Ascending aorta (tissue), 2 donors: ENCODE results near the gene TEX44. TPM values are rescaled to one million over a fixed set of nuclear protein-coding genes. Genes with fewer than 3 reads are reported as not detected.

Experiments
- DNase-seq, 2 donors: peaks; one replicate each; pipeline ENCODE4 v3.0.0-alpha.2; 2019; ENCODE audit warnings: low spot score in 2 of 2
- H3K27ac ChIP-seq, 2 donors: fragments of 200-600 bp; sonication (generic); one replicate each; pipeline ENCODE4 v1.5.1; 2016 to 2017; ENCODE audit warnings: mild to moderate bottlenecking in 1 of 2
- H3K27me3 ChIP-seq: fragments of 200-600 bp; sonication (generic); one replicate; pipeline ENCODE4 v1.5.1; 2017
- H3K36me3 ChIP-seq, 2 donors: fragments of 200-600 bp; sonication (generic); one replicate each; pipeline ENCODE4 v1.5.1; 2016
- H3K4me1 ChIP-seq, 2 donors: fragments of 200-600 bp; sonication (generic); one replicate each; pipeline ENCODE4 v1.5.1; 2016 to 2017; ENCODE audit warnings: mild to moderate bottlenecking in 1 of 2
- H3K4me3 ChIP-seq, 2 donors: fragments of 200-600 bp; sonication (generic); one replicate each; pipeline ENCODE4 v1.5.1; 2016 to 2017; ENCODE audit warnings: mild to moderate bottlenecking in 1 of 2
- H3K9me3 ChIP-seq, 2 donors: fragments of 200-600 bp; sonication (generic); one replicate each; pipeline ENCODE4 v1.5.1; 2016
- intact Hi-C: fragments of 100-400 bp; cut with DNase I; formaldehyde crosslinking; loops from one replicate; pipeline ENCODE4 v1.15.1; 2023
- total RNA-seq: library from RNA; depleted of rRNA; stranded (reverse); fragments of >200 nt; gene quantifications from one replicate; pipeline ENCODE4 v1.1.0, GENCODE V29; 2016
- TF ChIP-seq, protein P1 (sequence below), 3 experiments: fragments of 200-600 bp in 2 of 3; fragments of 450-650 bp in 1 of 3; sonication (generic) in 2 of 3; IDR thresholded peaks; one replicate each; pipeline ENCODE4 v1.5.1; 2016 to 2019; ENCODE audit warnings: antibody characterized with exemption in 3 of 3, mild to moderate bottlenecking in 1 of 3, moderate library complexity in 1 of 3

The TEX44 gene
- total RNA-seq, 1 donor from 2014 or later: not detected

DNA sequence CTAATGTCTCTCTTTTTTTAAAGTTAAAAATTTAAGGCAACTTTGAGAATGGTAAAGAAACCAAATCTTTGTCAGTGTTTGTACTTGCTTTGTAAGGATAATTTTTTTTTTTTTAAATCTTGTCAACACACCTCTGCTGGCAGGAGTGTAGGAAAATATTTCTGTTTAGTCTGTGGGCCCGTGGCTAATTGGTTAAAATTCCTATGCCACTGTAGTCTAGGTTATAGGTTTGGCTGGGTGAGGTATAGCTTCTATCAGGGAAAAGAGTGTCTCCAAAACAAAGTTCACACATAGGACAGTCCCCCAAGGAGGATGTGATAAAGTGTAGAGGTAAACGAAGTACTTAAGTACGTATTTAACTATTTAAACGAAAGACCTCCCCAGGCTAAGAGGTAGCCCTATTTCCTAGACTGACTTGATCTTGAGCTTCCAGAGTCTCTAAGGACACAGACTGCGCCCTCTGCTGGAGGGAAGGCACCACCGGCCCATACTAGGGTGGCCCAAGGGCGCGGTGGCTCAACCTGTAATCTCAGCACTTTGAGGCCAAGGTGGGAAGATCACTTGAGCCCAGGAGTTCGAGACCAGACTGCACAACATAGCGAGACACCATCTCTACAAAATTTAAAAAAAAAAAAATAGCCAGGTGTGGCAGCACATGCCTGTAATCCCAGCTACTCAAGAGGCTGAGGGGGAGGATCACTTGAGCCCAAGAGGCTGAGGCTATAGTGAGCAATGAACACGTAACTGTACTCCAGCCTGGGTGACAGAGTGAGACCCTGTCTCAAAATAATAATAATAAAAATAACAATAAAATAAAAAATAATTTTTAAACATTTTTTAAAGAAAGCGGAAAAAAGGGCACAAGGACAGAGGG lies 8.9 kb downstream of the TEX44 start:
- no peaks in the 10 kb centered on the region for H3K9me3 ChIP-seq
- H3K27ac ChIP-seq: peak overlapping the region; percentile 20 to 28
- H3K36me3 ChIP-seq: no peaks in the 10 kb centered on the region
- no peak overlapping the region for H3K4me3 ChIP-seq
- TF ChIP-seq, protein P1, sequence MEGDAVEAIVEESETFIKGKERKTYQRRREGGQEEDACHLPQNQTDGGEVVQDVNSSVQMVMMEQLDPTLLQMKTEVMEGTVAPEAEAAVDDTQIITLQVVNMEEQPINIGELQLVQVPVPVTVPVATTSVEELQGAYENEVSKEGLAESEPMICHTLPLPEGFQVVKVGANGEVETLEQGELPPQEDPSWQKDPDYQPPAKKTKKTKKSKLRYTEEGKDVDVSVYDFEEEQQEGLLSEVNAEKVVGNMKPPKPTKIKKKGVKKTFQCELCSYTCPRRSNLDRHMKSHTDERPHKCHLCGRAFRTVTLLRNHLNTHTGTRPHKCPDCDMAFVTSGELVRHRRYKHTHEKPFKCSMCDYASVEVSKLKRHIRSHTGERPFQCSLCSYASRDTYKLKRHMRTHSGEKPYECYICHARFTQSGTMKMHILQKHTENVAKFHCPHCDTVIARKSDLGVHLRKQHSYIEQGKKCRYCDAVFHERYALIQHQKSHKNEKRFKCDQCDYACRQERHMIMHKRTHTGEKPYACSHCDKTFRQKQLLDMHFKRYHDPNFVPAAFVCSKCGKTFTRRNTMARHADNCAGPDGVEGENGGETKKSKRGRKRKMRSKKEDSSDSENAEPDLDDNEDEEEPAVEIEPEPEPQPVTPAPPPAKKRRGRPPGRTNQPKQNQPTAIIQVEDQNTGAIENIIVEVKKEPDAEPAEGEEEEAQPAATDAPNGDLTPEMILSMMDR (IDR thresholded peaks at IDR 0.05): peak; percentile 62 to 90 (median 86)
- intact Hi-C loops: loop anchor here (1.0 to 10.0 kb wide), 4 partner anchors 38 to 1813 kb away; partner anchors contain the start of gene PSMD1
- peak in 1 of 2 donors; percentile 90 for DNase-seq
- H3K27me3 ChIP-seq: no peaks in the 10 kb centered on the region
- H3K4me1 ChIP-seq: peaks cover 7 to 42% of the 10 kb centered on the region in 2 donors

DNA sequence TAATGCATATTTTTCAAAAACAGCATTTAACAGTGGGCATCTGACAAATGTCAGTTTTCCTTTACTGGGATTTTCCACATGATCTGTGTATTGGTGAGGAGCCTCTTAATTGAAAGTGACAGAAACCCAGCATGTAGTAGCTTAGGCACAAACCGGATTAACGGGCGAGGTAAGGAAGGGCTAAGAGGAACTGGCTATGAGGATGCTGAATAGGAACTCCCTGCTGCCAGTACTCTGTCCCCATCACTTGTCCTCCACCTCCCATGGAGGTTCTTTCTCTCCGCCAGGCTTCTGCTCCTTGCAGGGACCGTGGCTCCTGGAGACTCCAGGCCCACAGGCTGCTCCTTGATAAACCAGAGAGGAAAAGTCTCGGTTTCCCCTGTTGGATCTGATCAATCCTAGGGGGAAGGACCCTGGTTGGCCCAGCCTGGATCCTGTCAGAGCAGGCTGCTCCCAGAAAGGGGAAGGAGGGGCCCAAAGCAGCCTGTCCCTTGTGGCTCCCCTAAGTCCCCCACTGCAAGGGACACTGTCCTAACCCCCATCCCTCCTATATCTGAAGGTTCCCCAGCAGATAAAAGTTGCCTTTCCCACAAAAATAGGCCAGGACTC lies 10.3 kb downstream of the TEX44 start:
- peaks cover 7 to 44% of the 10 kb centered on the region in 2 donors for H3K4me1 ChIP-seq
- H3K36me3 ChIP-seq: no peaks in the 10 kb centered on the region
- no peak for DNase-seq
- no peaks in the 10 kb centered on the region for H3K27me3 ChIP-seq
- H3K27ac ChIP-seq: peak overlapping the region; percentile 96 to 98
- H3K9me3 ChIP-seq: no peaks in the 10 kb centered on the region
- TF ChIP-seq, protein P1 (IDR thresholded peaks at IDR 0.05): no peak
- no peak overlapping the region for H3K4me3 ChIP-seq
- intact Hi-C loops: loop anchor here (5.0 to 10.0 kb wide), 3 partner anchors 418 to 1812 kb away; partner anchors contain the start of gene PSMD1

DNA sequence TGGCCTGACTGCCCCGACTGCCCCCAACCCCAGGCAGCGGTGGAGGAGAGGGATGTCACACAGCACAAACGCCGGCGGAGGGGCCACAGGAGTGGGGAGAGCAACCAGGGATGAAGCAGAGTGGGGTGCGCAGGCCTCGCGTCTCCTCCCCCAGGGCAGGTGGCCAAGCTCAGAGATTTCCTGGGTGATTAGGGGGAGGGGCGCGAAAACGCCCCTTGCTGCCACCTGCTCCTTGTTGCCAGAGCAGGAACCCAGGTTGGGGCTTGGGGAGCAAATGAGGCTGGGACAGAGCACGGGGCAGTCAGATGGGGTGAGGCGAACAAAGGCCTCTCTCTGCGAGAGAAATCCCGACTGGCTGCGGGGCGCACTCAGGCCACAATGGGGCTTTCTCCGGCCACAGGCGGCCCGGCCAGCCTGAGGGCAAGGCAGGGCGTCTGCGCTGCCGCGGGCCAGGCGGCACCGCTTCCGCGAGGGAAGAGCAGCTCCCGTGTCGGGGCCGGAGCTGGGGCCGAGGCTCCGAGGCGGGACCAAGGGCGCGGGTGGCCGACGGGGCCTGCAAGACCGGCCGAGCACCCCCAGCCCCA lies 11.5 kb downstream of the TEX44 start:
- Histone ChIP-seq H3K4me3 (peak overlapping the region; percentile 60 to 65), H3K9me3 (no peaks in the 10 kb centered on the region), H3K4me1 (peaks cover 7 to 44% of the 10 kb centered on the region in 2 donors), H3K27me3 (no peaks in the 10 kb centered on the region), H3K27ac (peak overlapping the region; percentile 96 to 98), H3K36me3 (no peaks in the 10 kb centered on the region)
- peak in 1 of 2 donors; percentile 82 for DNase-seq
- TF ChIP-seq, protein P1 (IDR thresholded peaks at IDR 0.05): no peak
- intact Hi-C loops: loop anchor here (1.0 to 10.0 kb wide), 9 partner anchors 8 to 1811 kb away; partner anchors contain the start of genes NCL, PSMD1 and PTMA

DNA sequence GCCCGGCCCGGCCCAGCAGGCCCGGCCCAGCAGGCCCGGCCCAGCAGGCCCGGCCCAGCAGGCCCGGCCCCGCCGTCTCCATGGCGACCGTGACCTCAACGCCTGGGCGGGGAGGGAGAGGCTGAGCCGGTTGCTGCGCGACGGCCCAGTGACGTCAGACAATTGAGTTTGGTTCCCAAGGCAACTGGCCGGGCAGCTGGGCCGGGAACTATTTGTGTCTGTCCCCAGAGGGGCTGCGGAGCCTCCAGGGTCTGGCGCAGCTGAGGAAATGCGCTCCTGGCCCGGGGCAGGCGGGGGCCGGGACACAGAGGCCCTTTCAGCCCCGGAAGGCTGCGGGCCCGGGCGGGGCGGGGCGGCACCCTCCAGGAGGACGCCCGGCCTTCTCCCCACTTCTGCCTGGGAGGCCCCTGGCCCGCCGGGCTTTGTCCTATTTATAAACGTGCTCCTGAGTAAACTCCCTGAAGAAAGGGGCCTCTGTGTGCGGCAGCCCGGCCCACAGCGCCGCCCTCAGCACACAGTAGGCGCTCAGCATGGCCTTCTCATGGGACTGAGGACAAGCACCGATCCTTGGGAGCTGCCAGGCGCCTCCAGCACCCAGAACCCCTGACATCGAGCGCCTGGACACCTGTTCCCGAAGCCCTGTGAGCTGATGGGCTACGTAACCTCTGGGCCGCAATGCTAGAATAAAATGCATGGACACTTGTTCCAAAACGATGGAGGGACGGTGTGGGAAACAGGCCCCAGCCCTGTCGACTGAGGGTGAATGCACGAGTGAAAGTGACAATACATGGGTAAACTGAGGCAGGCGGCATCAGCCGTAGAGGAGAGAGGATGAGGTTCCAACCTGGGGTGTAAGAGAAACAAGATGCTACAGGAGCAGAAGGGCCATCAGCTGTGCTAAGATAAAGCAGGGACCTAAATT lies 12.3 kb downstream of the TEX44 start:
- intact Hi-C loops: loop anchor here (1.0 to 10.0 kb wide), 9 partner anchors 7 to 1810 kb away; partner anchors contain the start of genes NCL, PSMD1 and PTMA
- no peaks in the 10 kb centered on the region for H3K9me3 ChIP-seq
- no peaks in the 10 kb centered on the region for H3K27me3 ChIP-seq
- peak overlapping the region; percentile 96 to 98 for H3K27ac ChIP-seq
- peak; percentile 97 to 100 for DNase-seq
- TF ChIP-seq, protein P1 (IDR thresholded peaks at IDR 0.05): peak in 1 of 3 experiments; percentile 11
- peaks cover 7 to 44% of the 10 kb centered on the region in 2 donors for H3K4me1 ChIP-seq
- H3K4me3 ChIP-seq: peak overlapping the region; percentile 60 to 65
- no peaks in the 10 kb centered on the region for H3K36me3 ChIP-seq
